ENCODE data around the gene ABHD14A. TPM values are rescaled to one million over a fixed set of nuclear protein-coding genes. Genes with fewer than 3 reads are reported as not detected.

The ABHD14A gene
- polyA plus RNA-seq, 3 donors = 21.0 to 26.1 (median 26.0) TPM

GRCh38 chr3:51955175-51955892 lies 19.5 kb upstream of the ABHD14A start, which contains the start of gene GPR62:
GPR62 (plus strand) TSS chr3:51955381; CDS start chr3:51955653, 272 bp downstream.
- DNase-seq (ENCODE audit: low read depth in 3 of 3, low spot score in 2 of 3) = no peak

GRCh38 chr3:51955893-51956770 lies 18.7 kb upstream of the ABHD14A start:
- no peak for DNase-seq (ENCODE audit: low read depth in 3 of 3, low spot score in 2 of 3)

- DNase-seq (ENCODE audit: low read depth in 3 of 3, low spot score in 2 of 3) = no peak
These were observed 17.2 kb upstream of the ABHD14A start for GRCh38 chr3:51957520-51958205.

- DNase-seq (ENCODE audit: low read depth in 3 of 3, low spot score in 2 of 3) = no peak
These were observed 16.0 kb upstream of the ABHD14A start for GRCh38 chr3:51958603-51959521.

GRCh38 chr3:51959651-51960050 lies 15.2 kb upstream of the ABHD14A start:
- no peak for DNase-seq (ENCODE audit: low read depth in 3 of 3, low spot score in 2 of 3)

- DNase-seq (ENCODE audit: low read depth in 3 of 3, low spot score in 2 of 3) = no peak
These were observed 14.5 kb upstream of the ABHD14A start for GRCh38 chr3:51960386-51960785.

- DNase-seq (ENCODE audit: low read depth in 3 of 3, low spot score in 2 of 3) = no peak
These were observed 13.9 kb upstream of the ABHD14A start for GRCh38 chr3:51961011-51961410.

GRCh38 chr3:51961602-51962569 lies 13.0 kb upstream of the ABHD14A start:
- no peak for DNase-seq (ENCODE audit: low read depth in 3 of 3, low spot score in 2 of 3)

GRCh38 chr3:51962854-51963530 lies 11.9 kb upstream of the ABHD14A start:
- DNase-seq (ENCODE audit: low read depth in 3 of 3, low spot score in 2 of 3) = no peak

- no peak for DNase-seq (ENCODE audit: low read depth in 3 of 3, low spot score in 2 of 3)
These were observed 10.9 kb upstream of the ABHD14A start for GRCh38 chr3:51963951-51964451.

GRCh38 chr3:51964521-51964920 lies 10.3 kb upstream of the ABHD14A start:
- no peak for DNase-seq (ENCODE audit: low read depth in 3 of 3, low spot score in 2 of 3)

- DNase-seq (ENCODE audit: low read depth in 3 of 3, low spot score in 2 of 3) = no peak
These were observed 8.8 kb upstream of the ABHD14A start for GRCh38 chr3:51966016-51966415.

- DNase-seq (ENCODE audit: low read depth in 3 of 3, low spot score in 2 of 3) = no peak
These were observed 8.4 kb upstream of the ABHD14A start for GRCh38 chr3:51966486-51966885.

- no peak for DNase-seq (ENCODE audit: low read depth in 3 of 3, low spot score in 2 of 3)
These were observed 7.9 kb upstream of the ABHD14A start for GRCh38 chr3:51966922-51967383.

- DNase-seq (ENCODE audit: low read depth in 3 of 3, low spot score in 2 of 3) = no peak
These were observed 7.3 kb upstream of the ABHD14A start, which contains the start of gene PCBP4 for GRCh38 chr3:51967384-51968169. PCBP4 (minus strand) TSS chr3:51967454; CDS start chr3:51961240, 6,214 bp downstream.

- DNase-seq (ENCODE audit: low read depth in 3 of 3, low spot score in 2 of 3) = no peak
These were observed 6.6 kb upstream of the ABHD14A start for GRCh38 chr3:51968170-51968775.
